Parathyroid adenoma (tissue), 2 donors: Measurements from ENCODE around the gene GGTLC1.

ENCODE experiments used
- H2AFZ ChIP-seq: fragments of 300-600 bp; sonication (generic); one replicate; pipeline ENCODE4 v1.7.0; 2017; ENCODE audit warnings: antibody characterized with exemption, mild to moderate bottlenecking
- H3K27ac ChIP-seq: fragments of 300-600 bp; sonication (generic); one replicate; pipeline ENCODE4 v1.7.0; 2017
- H3K27me3 ChIP-seq: fragments of 300-600 bp; sonication (generic); one replicate; pipeline ENCODE4 v1.7.0; 2017; ENCODE audit warnings: low read length; ENCODE audit not compliant: control insufficient read depth, insufficient read depth
- H3K36me3 ChIP-seq: fragments of 300-600 bp; sonication (generic); one replicate; pipeline ENCODE4 v1.7.0; 2017; ENCODE audit warnings: low read length; ENCODE audit not compliant: control insufficient read depth, insufficient read depth
- H3K4me1 ChIP-seq: fragments of 300-600 bp; sonication (generic); one replicate; pipeline ENCODE4 v1.7.0; 2017; ENCODE audit warnings: control low read depth
- H3K4me2 ChIP-seq: fragments of 300-600 bp; sonication (generic); one replicate; pipeline ENCODE4 v1.7.0; 2017; ENCODE audit warnings: low read length
- H3K4me3 ChIP-seq: fragments of 300-600 bp; sonication (generic); one replicate; pipeline ENCODE4 v1.7.0; 2017; ENCODE audit warnings: low read depth, low read length
- H3K79me2 ChIP-seq: fragments of 300-600 bp; sonication (generic); one replicate; pipeline ENCODE4 v1.7.0; 2017; ENCODE audit warnings: control low read depth
- H3K9ac ChIP-seq: fragments of 300-600 bp; sonication (generic); one replicate; pipeline ENCODE4 v1.7.0; 2017; ENCODE audit warnings: mild to moderate bottlenecking
- H3K9me3 ChIP-seq: fragments of 300-600 bp; sonication (generic); one replicate; pipeline ENCODE4 v1.7.0; 2017; ENCODE audit warnings: low read length; ENCODE audit not compliant: control insufficient read depth
- TF ChIP-seq, protein P1 (sequence below): fragments of 300-600 bp; sonication (generic); IDR thresholded peaks from one replicate; pipeline ENCODE4 v1.7.0; 2017; ENCODE audit warnings: antibody characterized with exemption, mild to moderate bottlenecking
- donor health status: primary hyperparathyroidism.

Gene GGTLC1

DNA sequence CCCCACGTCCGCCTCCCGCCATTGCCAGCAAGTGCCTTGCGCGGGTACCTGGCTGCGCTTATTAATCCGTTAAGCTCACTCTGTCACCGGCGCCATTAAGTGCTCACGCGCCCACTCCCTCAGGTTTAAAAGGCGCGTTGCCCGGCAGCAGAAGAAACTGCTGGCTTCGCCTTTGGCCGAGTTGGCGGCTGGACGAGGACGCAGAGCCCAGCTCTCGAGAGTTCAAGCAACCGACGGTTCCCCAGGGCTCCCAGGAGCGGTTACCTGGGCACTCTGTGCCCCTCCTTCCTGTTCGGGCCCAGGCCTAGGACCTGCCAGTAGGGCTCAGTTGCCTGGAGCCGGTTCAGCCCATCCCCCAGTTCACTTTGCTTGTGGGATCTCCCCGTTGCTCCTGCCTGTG, at the start of gene GGTLC1:
Gene GGTLC1 (minus strand): TSS at position 219 of the 400 bp plus-strand sequence. CDS start 2,168 bp downstream, outside the sequence.
- H3K27ac ChIP-seq = no peak within 1 kb of the TSS
- TF ChIP-seq, protein P1, sequence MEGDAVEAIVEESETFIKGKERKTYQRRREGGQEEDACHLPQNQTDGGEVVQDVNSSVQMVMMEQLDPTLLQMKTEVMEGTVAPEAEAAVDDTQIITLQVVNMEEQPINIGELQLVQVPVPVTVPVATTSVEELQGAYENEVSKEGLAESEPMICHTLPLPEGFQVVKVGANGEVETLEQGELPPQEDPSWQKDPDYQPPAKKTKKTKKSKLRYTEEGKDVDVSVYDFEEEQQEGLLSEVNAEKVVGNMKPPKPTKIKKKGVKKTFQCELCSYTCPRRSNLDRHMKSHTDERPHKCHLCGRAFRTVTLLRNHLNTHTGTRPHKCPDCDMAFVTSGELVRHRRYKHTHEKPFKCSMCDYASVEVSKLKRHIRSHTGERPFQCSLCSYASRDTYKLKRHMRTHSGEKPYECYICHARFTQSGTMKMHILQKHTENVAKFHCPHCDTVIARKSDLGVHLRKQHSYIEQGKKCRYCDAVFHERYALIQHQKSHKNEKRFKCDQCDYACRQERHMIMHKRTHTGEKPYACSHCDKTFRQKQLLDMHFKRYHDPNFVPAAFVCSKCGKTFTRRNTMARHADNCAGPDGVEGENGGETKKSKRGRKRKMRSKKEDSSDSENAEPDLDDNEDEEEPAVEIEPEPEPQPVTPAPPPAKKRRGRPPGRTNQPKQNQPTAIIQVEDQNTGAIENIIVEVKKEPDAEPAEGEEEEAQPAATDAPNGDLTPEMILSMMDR = no peak
- H3K9ac ChIP-seq = no peak within 1 kb of the TSS
- no peaks in the 10 kb centered on the region for H3K36me3 ChIP-seq
- H3K4me3 ChIP-seq = no peak within 1 kb of the TSS
- no peaks in the 10 kb centered on the region for H3K27me3 ChIP-seq
- H3K9me3 ChIP-seq = no peaks in the 10 kb centered on the region
- no peak within 1 kb of the TSS for H3K4me2 ChIP-seq
- no peaks in the 10 kb centered on the region for H3K4me1 ChIP-seq
- H3K79me2 ChIP-seq = no peaks in the 10 kb centered on the region
- no peak within 1 kb of the TSS for H2AFZ ChIP-seq

DNA sequence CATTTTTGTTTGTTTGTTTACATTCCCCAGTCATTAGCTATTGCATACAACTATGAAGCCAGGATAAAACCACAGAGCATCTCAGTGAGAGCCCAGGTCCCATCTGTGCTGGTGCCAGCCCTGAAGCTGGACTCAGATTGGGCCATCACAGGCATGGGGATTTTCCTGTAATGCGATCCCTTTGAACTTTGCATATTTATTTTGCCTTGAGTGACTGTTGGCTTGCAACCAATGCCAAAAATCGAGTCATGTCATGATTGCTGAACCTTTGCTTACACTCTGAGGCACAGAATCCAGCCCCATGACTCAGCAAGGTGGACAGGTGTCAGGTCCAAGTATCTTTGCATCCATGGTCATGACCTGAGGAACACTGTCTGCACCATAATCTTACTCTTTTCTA, 46.2 kb upstream of the GGTLC1 start:
- no peak overlapping the region for H3K27ac ChIP-seq
- H3K79me2 ChIP-seq = no peaks in the 10 kb centered on the region
- H3K4me3 ChIP-seq = no peak overlapping the region
- H3K9me3 ChIP-seq = no peaks in the 10 kb centered on the region
- H3K9ac ChIP-seq = no peak overlapping the region
- H3K4me1 ChIP-seq = peaks cover 5% of the 10 kb centered on the region
- no peaks in the 10 kb centered on the region for H3K36me3 ChIP-seq
- no peaks in the 10 kb centered on the region for H3K27me3 ChIP-seq
- TF ChIP-seq, protein P1 = no peak
- no peak overlapping the region for H2AFZ ChIP-seq
- H3K4me2 ChIP-seq = no peak overlapping the region

DNA sequence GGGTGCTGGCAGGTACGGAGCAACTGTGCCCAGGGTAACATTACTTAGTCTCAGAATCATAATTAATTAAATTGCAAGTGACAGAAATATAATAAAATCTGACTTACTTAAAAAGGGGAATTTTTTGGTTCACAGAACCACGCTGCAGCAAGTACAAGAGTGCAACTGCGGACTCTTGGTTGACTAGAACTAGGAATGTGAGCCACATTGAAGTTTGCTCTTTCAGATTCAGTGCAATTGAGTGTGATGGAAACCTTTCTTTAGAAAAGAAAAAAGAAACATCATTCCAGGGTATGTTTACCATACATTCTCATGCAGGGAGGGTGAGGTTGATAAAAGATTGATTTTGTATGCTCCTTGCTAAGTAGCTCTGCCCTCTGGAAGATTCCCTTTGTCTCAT, 45.0 kb upstream of the GGTLC1 start:
- Histone ChIP-seq H3K4me1 (peaks cover 5% of the 10 kb centered on the region), H3K9ac (no peak overlapping the region), H3K27me3 (no peaks in the 10 kb centered on the region), H3K4me3 (no peak overlapping the region), H3K27ac (no peak overlapping the region), H3K36me3 (no peaks in the 10 kb centered on the region), H3K4me2 (no peak overlapping the region), H2AFZ (no peak overlapping the region), H3K79me2 (no peaks in the 10 kb centered on the region), H3K9me3 (no peaks in the 10 kb centered on the region)
- TF ChIP-seq, protein P1 = no peak

DNA sequence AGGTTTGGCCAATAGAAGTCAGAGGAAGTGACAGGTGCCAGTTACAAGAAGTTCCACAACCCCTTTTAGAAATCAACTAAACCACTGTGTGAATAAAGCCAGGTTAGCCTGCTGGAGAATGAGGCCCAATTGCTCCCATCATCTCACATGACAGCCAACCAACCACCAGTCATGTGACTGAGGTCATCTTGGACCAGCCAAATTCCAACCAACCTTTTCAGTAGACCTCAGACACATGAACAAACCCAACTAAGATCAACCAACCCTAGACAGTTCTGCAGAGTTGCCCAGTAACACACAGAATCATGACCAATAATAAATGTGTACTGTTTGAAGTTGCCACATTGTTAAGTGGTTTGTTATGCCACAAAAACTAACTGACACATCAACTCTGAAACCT, 44.6 kb upstream of the GGTLC1 start:
- TF ChIP-seq, protein P1 = no peak
- Histone ChIP-seq H3K79me2 (no peaks in the 10 kb centered on the region), H3K9ac (no peak overlapping the region), H3K9me3 (no peaks in the 10 kb centered on the region), H2AFZ (no peak overlapping the region), H3K27ac (no peak overlapping the region), H3K36me3 (no peaks in the 10 kb centered on the region), H3K4me3 (no peak overlapping the region), H3K4me2 (no peak overlapping the region), H3K27me3 (no peaks in the 10 kb centered on the region), H3K4me1 (peaks cover 5% of the 10 kb centered on the region)

DNA sequence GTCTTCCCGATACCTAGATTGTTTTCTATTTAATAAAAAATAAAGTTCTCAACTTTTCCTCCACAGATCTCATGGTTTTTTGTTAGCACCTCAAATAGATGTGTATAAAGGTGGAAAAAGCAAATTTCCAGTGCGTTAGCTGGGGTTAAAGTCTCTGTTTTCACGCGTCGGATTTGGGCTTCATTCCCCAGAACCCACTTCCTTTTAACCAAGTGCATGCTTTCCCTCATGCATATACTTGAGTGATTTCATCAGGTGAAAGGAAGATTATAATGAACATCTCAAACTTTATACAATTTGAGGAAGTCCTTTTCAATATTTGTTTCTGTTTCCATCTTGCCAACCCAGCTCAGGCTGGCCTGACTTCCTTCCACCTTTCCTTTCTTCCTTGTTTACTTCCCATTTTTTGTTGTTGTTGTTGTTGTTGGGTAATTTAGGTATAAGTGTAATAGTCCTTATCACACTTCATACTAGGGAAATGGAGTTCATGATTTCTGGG, 43.9 kb upstream of the GGTLC1 start:
- Histone ChIP-seq H3K4me3 (no peak overlapping the region), H3K4me2 (no peak overlapping the region), H2AFZ (no peak overlapping the region), H3K9ac (no peak overlapping the region), H3K9me3 (no peaks in the 10 kb centered on the region), H3K4me1 (peaks cover 5% of the 10 kb centered on the region), H3K27ac (no peak overlapping the region), H3K36me3 (no peaks in the 10 kb centered on the region), H3K27me3 (no peaks in the 10 kb centered on the region), H3K79me2 (no peaks in the 10 kb centered on the region)
- TF ChIP-seq, protein P1 = no peak
